ENCODE measurements around the gene IQCM.

Gene IQCM

DNA sequence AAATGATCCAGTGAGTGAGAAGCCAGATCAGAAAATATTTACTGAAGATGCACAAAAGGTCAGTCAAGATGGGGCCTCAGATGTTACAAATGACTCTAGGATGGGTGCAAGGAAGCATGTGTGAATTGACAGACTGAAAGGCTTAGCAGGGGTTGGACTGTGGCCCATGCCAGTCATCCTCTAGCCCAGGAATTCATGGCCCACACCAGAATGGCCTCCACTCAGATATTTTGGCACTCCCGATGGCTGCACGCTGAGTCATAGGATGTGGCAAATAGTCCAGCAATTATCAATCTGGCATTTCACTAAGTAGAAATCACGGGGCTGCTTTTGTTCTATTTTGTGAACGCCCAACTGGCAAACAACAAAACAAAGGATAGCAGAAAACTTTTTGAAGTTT, 406.5 kb downstream of the IQCM start:
- TF ChIP-seq, protein P1, sequence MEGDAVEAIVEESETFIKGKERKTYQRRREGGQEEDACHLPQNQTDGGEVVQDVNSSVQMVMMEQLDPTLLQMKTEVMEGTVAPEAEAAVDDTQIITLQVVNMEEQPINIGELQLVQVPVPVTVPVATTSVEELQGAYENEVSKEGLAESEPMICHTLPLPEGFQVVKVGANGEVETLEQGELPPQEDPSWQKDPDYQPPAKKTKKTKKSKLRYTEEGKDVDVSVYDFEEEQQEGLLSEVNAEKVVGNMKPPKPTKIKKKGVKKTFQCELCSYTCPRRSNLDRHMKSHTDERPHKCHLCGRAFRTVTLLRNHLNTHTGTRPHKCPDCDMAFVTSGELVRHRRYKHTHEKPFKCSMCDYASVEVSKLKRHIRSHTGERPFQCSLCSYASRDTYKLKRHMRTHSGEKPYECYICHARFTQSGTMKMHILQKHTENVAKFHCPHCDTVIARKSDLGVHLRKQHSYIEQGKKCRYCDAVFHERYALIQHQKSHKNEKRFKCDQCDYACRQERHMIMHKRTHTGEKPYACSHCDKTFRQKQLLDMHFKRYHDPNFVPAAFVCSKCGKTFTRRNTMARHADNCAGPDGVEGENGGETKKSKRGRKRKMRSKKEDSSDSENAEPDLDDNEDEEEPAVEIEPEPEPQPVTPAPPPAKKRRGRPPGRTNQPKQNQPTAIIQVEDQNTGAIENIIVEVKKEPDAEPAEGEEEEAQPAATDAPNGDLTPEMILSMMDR (IDR thresholded peaks at IDR 0.05; ENCODE audit: low read depth, low read length, missing control alignments): no peak
- DNase-seq (ENCODE audit: low read depth): no peak
- no peak overlapping the region for H3K4me3 ChIP-seq (ENCODE audit: low read depth, low read length)

- TF ChIP-seq, protein P1 (IDR thresholded peaks at IDR 0.05; ENCODE audit: low read depth, low read length, missing control alignments): no peak
- DNase-seq (ENCODE audit: low read depth): no peak
- H3K4me3 ChIP-seq (ENCODE audit: low read depth, low read length): no peak overlapping the region
These were observed 411.5 kb downstream of the IQCM start for GRCh38 chr4:149404143-149404542.

DNA sequence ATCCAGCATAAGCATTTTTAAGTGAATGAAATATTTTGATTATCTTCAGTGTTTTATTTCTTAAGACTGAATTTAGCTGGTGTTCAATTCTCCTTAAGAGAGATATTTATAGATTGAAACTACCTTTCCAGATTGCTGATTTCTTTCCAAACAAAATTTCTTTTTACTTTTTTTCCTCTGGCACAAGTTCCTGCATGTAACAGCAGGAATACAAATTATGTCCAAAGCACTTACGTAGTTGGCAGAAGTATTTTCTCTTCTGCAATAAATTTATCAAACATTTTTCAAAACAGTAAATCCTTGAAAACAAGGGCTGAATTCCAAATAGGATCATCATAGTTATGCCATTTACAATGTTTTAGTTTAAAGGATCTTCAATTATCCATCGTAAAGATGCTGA, 412.6 kb downstream of the IQCM start:
- no peak for DNase-seq (ENCODE audit: low read depth)
- TF ChIP-seq, protein P1 (IDR thresholded peaks at IDR 0.05; ENCODE audit: low read depth, low read length, missing control alignments): no peak
- no peak overlapping the region for H3K4me3 ChIP-seq (ENCODE audit: low read depth, low read length)

DNA sequence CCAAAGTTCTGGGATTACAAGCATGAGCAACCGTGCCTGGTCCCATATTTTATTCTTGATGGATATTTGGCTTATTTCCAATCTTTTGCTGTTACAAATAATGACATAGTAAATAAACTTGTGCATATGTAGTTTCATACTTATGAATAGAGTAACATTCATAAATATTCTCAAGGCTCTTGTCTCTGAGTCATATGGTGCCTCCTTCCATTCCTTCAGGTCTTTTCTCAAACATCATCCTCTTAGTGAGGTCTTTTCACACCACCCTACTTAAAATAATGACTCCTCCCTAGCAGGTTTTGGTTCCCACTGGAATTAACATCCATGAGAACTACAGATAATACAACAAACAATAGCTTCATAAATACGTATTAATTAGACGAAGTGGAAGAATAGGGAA, 416.6 kb downstream of the IQCM start:
- no peak for DNase-seq (ENCODE audit: low read depth)
- TF ChIP-seq, protein P1 (IDR thresholded peaks at IDR 0.05; ENCODE audit: low read depth, low read length, missing control alignments): no peak

DNA sequence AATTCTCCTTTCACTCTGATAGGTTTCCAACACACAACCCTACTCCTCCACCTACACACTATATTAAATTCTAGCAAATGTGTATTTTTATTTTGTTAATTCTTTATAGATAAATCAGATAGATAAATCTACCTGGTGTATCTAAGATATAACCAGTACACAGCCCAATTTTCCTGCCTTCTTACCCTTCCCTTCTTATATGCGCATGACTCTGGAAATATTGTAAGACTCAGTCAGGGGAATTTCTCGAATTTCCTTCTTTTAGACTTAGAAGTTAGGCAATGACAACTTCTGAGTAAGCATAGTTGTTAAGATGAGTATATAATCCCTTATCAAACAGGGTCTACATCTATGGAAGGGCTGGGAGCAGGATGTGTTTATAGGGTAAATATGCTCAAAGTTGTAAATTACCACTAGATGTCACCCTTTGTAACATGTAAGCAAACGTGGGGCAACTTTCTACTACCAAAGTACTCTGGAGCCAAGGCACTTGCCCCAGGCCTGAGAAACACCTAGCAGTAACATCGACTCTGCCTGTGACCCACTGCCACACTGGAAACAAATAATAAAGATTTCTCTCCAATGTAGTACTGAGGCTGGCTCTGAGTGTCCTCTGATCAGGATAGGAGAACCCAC, 444.7 kb downstream of the IQCM start:
- peak; percentile 19 for DNase-seq (ENCODE audit: low read depth)
- TF ChIP-seq, protein P1 (IDR thresholded peaks at IDR 0.05; ENCODE audit: low read depth, low read length, missing control alignments): peak; percentile 37
- no peak overlapping the region for H3K4me3 ChIP-seq (ENCODE audit: low read depth, low read length)

More for the DNA sequence above, 416.6 kb downstream of the IQCM start:
- no peak overlapping the region for H3K4me3 ChIP-seq (ENCODE audit: low read depth, low read length)

DNA sequence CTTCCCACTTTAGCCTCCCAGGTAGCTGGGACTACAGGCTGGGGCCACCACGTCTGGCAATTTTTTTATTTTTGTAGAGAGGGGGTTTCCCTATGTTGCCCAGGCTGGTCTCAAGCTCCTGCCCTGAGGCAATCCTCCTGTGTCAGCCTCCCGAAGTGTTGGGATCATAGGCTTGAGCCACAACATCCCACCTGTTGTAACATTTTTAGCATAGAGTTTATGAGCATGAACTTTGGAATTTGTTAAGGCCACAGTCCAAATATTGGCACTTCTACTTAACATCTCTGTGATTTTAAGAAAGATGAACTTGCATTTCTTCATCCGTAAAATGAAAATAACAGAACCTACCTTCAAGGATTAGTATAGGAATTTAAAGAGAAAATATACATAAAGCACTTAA, 445.6 kb downstream of the IQCM start:
- TF ChIP-seq, protein P1 (IDR thresholded peaks at IDR 0.05; ENCODE audit: low read depth, low read length, missing control alignments): no peak
- no peak overlapping the region for H3K4me3 ChIP-seq (ENCODE audit: low read depth, low read length)
- no peak for DNase-seq (ENCODE audit: low read depth)

DNA sequence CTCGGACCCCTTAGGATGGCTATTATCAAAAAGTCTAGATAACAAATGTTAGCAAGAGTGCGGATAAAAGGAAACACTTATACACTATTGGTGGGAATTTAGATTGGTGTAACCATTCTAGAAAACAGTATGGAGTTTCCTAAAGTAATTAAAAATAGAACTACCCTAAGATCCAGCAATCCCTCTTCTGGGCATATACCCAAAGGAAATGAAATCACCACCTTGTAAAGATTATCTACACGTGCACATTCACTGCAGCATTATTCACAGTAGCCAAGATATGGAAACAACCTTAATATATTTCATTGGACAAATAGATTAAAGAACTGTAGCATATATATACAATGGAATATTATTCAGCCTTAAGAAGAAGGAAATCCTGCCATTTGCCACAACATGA, 462.4 kb downstream of the IQCM start:
- DNase-seq (ENCODE audit: low read depth): no peak
- no peak overlapping the region for H3K4me3 ChIP-seq (ENCODE audit: low read depth, low read length)
- TF ChIP-seq, protein P1 (IDR thresholded peaks at IDR 0.05; ENCODE audit: low read depth, low read length, missing control alignments): no peak
